GM20431 (cell line): ENCODE data around the gene ALKBH4.
"Not testable (repeated sequence)": the region's sequence is repeated elsewhere in the genome, so short reads cannot be mapped to it uniquely, and the experiment has no call there.

ENCODE experiments used
- in situ Hi-C: fragments of 300-500 bp; cut with MseI, MboI; formaldehyde crosslinking; loops from one replicate; pipeline ENCODE4 v1.15.0; 2020; ENCODE audit warnings: low sequenced_read_pairs; ENCODE audit not compliant: unreplicated experiment

ALKBH4 gene, protein sequence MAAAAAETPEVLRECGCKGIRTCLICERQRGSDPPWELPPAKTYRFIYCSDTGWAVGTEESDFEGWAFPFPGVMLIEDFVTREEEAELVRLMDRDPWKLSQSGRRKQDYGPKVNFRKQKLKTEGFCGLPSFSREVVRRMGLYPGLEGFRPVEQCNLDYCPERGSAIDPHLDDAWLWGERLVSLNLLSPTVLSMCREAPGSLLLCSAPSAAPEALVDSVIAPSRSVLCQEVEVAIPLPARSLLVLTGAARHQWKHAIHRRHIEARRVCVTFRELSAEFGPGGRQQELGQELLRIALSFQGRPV

DNA sequence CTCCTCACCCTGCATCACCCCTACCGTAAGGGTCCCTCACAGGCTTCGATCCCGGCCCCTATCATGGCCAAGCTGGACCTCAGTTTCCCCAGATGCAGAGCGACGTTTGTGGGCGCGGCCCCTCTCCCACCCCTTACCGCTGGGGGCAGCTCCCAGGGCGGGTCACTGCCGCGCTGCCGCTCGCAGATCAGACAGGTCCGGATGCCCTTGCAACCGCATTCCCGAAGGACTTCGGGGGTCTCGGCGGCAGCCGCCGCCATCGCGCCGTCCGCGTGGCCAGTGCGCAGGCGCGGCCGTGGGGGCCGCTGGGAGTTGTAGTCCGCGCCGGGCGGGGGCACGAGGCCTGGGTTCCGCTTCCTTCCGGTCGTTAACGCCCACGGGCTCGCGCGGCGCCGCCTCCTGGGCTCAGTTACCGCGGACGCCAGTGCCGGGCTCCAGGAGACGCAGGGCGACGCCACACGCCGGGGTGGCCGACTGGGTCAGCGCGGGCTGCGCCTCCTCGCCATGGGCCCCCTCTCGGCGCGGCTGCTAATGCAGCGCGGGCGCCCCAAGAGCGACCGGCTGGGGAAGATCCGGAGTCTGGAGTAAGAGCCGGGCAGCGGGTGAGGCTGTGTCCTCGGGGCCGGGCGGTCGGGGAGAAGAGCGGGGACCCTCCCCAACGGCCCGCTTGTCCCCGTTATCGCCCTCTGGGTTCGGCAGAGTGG is at the start of gene ALKBH4, which contains the start of gene LRWD1:
TSS of gene ALKBH4 (minus strand) at position 287 of the 704 bp plus-strand sequence. CDS start at position 260, 27 bp downstream.
TSS of gene LRWD1 (plus strand) at position 408 of the 704 bp plus-strand sequence. CDS start at position 505, 97 bp downstream.
- in situ Hi-C loops: no loop called here

DNA sequence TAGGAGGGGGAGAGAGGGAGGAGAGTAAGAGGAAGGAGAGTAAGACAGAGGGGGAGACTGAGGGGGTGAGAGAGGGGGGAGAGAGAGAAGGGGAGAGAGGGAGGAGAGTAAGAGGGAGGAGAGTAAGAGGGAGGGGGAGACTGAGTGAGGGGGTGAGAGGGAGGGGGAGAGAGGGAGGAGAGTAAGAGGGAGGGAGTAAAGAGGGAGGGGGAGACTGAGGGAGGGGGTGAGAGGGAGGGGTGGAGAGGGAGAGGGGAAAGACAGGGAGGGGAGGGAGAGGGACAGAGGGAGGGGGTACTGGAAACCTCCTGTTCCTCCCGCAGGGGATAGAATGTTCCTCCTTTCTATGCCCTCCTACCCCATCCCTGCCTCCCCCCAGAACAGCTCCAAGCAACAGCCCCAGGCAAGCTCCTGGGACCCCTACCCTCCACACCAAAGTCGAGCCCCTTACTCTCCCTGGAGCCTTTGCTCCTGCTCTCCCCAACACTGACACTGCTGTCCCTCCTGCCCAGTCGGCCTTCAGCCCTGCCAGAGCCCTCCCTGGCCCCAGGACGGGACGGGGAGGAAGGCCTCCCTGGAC is 48.1 kb upstream of the ALKBH4 start:
- in situ Hi-C loops: not testable (repeated sequence)

DNA sequence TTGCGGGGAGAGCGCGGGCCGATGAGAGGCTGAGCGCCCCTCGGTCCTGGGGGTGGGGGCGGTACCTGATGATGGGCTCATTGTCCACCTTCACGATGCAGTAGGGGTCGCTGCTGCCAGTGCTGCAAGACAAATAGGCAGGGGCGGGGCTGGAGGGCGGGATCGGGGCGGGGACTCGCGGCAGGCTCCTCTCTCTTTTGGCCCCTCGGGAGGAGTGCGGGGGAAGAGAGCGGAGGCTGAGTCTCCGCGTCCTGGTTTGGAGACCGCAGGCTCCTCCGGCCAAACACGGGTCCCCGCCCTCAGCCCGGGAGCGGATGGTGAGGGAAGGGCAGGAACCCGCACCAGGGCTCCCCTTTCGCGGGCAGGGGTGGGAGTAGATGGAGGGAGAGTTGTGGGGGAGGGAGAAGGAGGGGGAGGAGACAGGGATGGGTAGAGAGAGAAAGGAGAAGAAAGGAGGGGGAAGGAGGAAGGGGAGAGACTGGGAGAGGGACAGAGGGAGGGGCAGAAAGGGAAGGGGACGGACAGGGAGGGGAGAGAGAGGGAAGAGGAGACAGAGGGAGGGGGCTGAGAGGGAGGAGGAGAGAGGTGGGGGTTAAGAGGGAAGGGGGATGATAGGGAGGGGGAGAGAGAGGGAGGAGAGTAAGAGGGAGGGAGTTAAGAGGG is 47.3 kb upstream of the ALKBH4 start:
- in situ Hi-C loops: not testable (repeated sequence)

DNA sequence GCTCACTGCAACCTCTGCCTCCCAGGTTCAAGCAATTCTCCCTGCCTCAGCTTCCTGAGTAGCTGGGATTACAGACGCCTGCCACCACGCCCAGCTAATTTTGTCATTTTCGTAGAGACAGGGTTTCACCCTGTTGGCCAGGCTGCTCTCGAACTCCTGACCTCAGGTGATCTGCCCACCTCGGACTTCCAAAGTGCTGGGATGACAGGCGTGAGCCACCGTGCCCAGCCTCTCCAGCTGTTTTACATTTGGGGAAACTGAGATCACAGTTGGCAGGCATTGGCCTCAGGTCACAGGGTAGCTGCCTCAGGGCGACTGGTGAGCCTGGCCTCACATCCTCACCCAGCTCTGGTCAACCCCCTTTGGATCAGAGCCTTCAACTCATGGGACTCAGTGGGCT is 45.9 kb upstream of the ALKBH4 start:
- in situ Hi-C loops: not testable (repeated sequence)

DNA sequence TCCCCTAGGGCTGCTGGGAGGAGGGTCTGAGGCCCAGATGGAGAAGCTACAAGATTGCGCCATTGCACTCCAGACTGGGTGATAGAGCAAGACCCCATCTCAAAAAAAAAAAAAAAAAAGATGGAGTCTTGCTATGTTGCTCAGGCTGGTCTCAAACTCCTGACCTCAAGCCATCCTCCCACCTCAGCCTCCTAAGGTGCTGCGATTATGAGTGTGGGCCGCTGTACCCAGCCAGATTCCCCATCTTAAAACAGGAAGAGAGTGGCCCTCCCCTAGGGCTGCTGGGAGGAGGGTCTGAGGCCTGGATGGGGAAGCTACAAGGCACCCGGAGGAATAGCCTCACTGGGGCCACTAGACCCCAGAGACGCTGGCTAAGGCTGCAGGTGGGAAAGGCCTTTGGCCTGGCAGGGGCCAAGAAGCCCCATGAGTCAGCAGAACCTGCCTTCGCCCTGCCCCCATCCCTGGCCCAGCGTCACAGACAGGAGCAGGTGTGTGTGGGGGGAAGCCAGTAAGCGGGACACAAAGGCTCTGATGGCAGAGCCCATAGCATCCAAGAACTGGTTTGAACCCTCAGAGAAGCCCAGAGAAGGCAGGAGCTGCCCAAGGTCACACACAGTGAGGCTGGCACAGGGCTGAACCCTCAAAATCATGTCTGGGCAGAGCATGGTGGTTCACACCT is 42.9 kb upstream of the ALKBH4 start:
- in situ Hi-C loops: not testable (repeated sequence)

DNA sequence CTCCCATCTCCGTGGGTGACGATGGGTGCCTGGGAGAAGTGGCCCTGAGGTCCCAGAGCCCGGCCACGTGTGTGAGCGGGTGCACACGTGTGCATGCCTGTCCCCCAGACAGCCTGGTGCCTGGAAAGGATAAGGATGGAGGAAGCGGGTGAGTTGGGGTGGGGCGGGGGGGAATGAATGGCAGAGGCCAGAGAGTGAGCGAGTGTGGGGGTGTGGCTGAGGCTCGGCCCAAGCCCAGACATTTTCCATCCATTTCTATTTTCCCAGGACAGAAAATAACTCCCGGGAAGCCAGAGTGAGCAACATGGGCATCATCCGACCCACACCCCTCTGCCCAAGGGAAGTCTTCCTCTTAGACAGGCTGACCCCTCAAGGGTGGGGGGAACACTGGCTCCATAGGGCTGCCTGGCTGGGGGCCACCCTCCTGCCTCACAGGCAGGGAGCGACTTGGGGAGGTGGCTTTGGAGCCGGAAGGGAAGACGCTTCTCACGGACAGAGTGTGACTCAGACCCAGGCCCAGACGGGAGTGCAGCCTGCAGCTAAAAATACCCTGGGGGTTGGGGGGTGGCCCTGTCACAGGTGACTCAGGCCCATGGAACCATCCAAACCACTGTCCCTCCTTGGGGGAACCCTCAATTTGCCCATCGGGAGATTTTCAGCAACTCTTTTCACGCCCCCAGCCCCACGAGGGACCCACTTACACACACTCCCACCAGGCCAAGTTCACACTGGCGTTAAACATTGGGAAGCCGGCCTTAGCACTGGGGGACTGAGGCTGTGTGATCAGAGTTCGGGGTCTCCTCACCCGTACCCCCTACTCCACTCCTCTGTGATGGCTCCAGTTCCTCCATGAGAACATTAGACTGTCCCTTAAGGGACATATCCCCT is 40.9 kb upstream of the ALKBH4 start:
- in situ Hi-C loops: not testable (repeated sequence)

DNA sequence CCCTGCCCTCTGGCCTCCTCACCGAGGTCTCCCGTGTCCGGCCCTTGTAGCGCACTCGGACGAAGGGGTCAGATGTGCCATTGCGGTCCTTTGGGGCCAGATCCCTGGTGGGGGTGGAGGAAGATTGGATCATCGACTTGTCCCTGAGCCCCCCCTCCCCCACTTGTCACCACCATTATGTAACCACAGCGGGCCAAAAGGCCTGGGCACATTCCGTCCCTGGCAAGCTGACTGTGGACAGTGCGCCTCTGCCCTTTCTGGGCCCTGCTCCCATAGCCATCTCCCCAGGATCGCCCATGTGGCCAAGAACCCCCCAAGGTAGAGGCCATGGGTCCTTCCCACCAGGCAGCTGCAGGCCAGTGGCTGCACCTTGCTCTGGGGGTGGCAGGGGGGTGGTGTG is 38.5 kb upstream of the ALKBH4 start:
- in situ Hi-C loops: not testable (repeated sequence)

DNA sequence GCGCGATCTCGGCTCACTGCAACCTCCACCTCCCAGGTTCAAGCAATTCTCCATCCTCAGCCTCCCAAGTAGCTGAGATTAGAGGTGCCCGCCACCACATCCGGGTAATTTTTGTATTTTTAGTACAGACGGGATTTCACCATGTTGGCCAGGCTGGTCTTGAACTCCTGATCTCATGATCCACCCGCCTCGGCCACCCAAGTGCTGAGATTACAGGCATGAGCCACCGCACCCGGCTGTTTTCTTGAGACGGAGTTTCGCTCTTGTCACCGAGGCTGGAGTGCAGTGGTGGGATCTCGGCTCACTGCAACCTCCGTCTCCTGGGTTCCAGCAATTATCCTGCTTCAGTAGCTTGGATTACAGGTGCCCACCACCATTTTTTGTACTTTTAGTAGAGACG is 33.7 kb upstream of the ALKBH4 start:
- in situ Hi-C loops: not testable (repeated sequence)

DNA sequence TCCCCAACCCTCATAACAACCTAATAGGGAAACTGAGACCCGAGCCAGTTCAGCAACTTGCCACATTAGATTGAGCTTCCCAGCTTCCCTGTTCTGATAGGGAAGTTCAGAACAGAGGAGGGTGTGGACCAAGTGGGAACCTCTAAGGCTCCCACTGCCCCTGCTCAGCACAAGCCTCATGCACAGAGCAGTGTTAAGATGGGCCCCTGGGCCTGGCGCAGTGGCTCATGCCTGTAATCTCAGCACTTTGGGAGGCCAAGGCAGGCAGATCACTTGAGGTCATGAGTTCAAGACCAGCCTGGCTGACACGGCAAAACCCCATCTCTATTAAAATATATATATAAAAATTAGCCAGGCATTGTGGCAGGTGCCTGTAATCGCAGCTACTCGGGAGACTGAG is 32.6 kb upstream of the ALKBH4 start:
- in situ Hi-C loops: not testable (repeated sequence)

DNA sequence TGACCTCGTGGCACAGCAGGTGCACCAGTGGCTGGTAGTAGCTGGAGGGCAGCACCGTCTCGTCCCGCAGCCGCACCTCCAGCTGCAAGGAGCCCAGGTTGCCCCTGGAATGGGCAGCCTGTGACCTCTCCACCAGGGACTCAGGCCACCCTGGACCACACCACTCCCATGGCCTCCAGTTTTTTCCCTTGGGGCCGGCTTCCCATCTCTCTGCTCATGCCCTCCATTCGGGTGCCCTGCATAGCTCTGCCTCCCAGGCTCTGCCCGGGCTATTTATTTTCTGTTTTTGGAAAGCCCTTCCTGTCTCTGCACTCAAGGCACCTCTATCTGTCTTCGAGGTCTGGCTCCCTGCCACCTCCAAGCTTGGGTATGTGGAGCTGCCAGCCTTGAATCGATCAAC is 32.2 kb upstream of the ALKBH4 start:
- in situ Hi-C loops: not testable (repeated sequence)

DNA sequence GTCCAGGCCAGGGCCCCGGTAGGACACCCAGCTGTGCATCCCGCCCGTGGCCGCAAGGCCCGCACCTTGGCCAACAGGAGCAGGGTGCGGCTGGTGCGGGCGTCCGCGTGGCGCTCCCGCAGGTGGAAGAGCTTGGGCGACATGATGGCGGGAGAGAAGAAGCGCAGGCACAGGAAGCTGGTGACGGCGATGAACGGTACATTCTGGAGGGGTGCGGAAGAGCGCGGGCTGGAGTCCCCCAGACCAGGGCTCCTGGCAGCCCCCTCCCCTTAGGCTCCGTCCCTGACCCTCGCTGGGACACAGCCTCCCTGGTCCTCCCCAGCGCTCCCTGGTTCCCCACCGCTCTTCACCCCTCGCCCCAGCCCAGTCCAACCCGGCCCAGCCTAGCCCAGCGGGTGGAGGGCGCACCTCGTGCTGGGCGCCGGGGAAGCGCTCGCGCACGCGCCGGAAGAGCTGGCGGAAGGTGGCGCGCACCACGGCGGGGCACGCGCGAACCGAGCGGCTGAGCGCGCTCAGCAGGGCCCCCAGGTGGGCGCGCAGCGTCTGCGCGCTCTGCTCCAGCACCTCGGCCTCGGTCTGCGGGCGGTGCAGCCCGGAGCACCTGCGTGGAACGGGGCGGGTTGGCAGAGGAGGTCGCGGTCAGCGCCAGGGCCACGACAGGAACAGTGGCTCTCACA is 29.9 kb upstream of the ALKBH4 start:
- in situ Hi-C loops: not testable (repeated sequence)

DNA sequence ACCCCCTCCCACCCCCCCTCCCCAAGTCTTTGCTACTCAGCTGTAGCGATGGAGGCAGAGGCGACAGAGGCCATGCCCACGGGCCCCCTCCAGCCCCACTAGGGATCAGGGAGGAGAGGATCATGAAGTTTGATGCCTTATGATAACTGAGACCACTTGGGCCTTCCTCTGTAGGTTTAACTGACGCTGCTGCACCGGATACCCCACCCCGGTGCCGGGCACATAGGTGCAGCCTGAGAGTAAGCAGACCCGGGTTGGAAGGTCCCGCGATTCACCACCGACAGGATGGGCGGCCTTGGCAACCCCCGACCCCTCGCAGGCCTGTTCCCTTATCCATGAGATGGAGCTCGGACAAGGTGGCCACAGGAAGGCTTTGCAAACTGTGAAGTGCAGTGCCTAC is 29.4 kb upstream of the ALKBH4 start:
- in situ Hi-C loops: not testable (repeated sequence)

DNA sequence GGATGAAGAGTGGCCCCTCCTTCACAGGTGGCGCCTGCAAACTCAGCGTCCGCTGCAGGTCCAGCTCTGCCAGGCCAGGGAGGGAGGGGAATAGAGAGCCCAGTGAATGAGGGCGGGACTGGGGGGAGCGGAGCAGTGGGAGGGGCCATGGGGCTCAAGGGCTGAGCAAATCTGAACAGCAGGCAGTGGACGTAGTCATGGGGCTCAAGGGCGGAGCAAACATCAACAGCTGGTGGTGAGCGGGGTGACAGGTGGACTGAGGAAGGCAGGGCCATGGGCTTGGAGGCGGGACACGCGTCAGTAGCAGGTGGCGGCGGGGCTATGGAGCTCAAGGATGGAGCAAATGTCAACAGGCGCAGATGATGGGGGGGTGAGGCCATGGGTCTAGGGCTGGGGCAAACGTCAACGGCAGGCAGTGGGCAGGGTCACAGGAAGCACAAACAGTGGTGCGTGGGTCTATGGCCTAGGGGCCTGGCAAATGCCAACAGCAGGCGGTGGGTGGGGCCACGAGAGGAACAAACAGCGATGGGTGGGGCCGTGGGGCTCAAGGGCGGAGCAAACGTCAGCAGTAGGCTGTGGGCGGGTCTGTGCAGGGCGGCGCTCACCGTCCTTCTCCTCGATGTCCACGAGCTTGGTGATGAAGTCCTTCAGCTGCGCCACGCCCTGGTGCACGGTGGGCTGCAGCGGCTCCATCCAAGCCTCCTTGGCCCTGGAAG is 28.7 kb upstream of the ALKBH4 start:
- in situ Hi-C loops: not testable (repeated sequence)

DNA sequence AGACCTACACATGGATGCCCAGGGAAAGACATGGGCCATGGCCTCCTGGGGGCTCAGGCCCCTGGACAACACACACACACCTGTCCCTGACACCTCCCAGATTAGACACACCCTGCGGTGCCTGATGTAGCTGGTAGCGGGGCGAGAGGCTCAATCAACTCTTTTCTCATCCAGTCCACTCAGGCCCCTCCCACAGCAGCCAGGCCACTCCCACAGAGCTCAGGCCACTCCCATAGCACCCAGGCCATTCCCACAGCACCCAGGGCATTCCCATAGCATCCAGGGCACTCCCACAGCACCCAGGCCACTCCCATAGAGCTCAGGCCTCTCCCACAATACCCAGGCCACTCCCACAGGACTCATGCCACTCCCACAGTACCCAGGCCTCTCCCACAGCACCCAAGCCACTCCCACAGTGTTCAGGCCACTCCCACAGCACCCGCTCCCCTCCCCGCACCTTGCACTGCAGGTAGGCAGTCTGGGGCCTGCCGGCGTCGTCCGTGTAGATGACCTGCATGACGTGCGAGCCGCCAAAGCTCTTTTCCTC is 25.9 kb upstream of the ALKBH4 start:
- in situ Hi-C loops: not testable (repeated sequence)

DNA sequence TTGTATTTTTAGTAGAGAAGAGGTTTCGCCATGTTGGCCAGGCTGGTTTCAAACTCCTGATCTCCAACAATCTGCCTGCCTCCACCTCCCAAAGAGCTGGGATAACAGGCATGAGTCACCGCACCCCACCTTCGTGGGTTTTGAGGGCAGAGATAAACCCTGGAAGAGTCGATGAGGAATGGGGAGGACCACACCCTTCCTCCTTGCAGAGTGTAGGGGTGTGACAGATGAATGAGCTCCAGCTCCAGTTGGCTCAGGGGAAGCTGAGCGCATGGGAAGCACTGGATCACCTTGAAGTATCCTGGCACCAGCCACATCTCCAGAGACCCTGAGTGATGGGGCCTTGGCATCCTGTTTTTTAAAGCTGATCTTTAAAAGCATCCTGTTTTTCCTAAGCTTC is 19.7 kb upstream of the ALKBH4 start:
- in situ Hi-C loops: not testable (repeated sequence)

DNA sequence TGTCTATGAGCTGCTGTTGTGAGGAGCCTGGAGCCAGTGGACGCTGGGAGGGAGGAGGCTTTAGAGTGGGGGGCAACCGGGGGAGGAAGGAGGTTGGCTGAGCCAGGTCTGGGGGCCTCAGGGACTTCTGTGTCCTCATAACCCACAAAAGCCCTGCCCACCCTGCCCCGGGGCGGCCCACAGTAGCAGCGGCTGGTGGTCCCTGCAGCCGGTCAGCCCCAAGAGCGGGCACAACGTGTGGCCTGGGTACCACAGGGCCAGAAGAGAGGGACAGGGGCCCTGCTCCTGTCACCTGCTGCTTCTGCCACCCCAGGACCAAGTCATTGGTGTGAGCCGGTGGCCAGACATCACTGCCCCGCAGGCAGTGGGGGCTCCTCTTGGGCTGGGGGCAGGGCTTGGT is 17.3 kb upstream of the ALKBH4 start:
- in situ Hi-C loops: not testable (repeated sequence)

DNA sequence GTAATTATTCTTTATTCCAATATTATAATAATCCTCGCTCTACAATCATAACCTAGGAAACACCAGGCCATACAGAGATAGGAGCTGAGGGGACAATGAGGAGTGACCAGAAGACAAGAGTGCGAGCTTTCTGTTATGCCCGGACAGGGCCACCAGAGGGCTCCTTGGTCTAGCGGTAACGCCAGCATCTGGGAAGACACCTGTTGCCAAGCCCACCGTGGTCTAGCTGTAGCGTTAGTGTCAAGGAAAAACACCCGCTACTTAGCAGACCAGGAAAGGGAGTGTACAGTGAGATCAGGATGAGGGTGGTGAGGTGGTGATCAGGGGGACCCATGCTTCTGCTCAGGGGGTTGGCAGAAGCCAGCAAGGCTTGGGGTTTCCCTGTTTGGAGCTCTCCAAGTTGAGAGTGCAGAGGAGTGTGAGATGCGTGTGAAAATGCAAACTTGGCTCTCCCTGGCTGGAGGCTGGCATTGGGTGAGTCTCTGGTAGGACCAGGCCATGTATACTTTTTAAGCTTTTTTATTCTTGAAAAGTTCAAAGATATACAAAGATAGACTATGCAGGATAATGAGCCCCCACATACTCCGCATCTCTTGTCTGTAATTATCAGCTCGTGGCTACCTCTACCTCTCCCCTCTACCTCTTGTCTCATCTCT is 15.4 kb upstream of the ALKBH4 start:
- in situ Hi-C loops: not testable (repeated sequence)
